WTC11 (cell line): ENCODE data around the gene RAD54L2. TPM values are rescaled to one million over a fixed set of nuclear protein-coding genes. Genes with fewer than 3 reads are reported as not detected.

ENCODE experiments used
- ATAC-seq: fragments of 200-7000 bp; cut with Tn5 transposase; 2 replicates; pipeline ENCODE4 v1.10.0; 2021; ENCODE audit warnings: mild to moderate bottlenecking, moderate library complexity
- CTCF ChIA-PET: fragments of 300-600 bp; sonication (Branson Sonifier 250); formaldehyde crosslinking; loops from one replicate; lab custom pipeline; 2021; ENCODE audit warnings: antibody characterized with exemption; lab: Charles Lee
- POLR2A ChIA-PET: fragments of 350-600 bp; sonication (Branson Sonifier 250); formaldehyde crosslinking; loops from one replicate; lab custom pipeline; 2021; ENCODE audit warnings: antibody characterized with exemption; lab: Charles Lee
- DNase-seq: peaks from one replicate; pipeline ENCODE4 v3.0.0; 2021; ENCODE audit warnings: low spot score
- H3K27ac Mint-ChIP-seq: 2 replicates; pipeline ENCODE4 v1.8.0; 2021; ENCODE audit warnings: mixed read lengths
- H3K27me3 Mint-ChIP-seq: 2 replicates; pipeline ENCODE4 v1.8.0; 2021; ENCODE audit warnings: low read depth, mild to moderate bottlenecking, moderate library complexity, mixed read lengths
- H3K36me3 Mint-ChIP-seq: 2 replicates; pipeline ENCODE4 v1.8.0; 2021; ENCODE audit warnings: mixed read lengths
- H3K4me1 Mint-ChIP-seq: 2 replicates; pipeline ENCODE4 v1.8.0; 2022; ENCODE audit warnings: mixed read lengths
- H3K4me3 Mint-ChIP-seq: 2 replicates; pipeline ENCODE4 v1.8.0; 2021; ENCODE audit warnings: mild to moderate bottlenecking, moderate library complexity, mixed read lengths
- H3K9me3 Mint-ChIP-seq: 2 replicates; pipeline ENCODE4 v1.8.0; 2021; ENCODE audit warnings: mixed read lengths
- ESRRA ChIP-seq: sonication (generic); formaldehyde crosslinking; IDR thresholded peaks from 2 replicates; pipeline ENCODE4 v1.8.1; 2022; ENCODE audit warnings: mild to moderate bottlenecking, missing genetic modification reagents, borderline replicate concordance
- FOXK1 ChIP-seq: sonication (generic); formaldehyde crosslinking; IDR thresholded peaks from 2 replicates; pipeline ENCODE4 v1.8.0; 2022; ENCODE audit warnings: mild to moderate bottlenecking, moderate library complexity, missing genetic modification reagents
- GABPB1 ChIP-seq: sonication (generic); formaldehyde crosslinking; IDR thresholded peaks from 2 replicates; pipeline ENCODE4 v1.8.1; 2023; ENCODE audit warnings: mild to moderate bottlenecking, missing genetic modification reagents
- GTF2I ChIP-seq: fragments of 250-450 bp; sonication (Bioruptor Pico); conservative IDR thresholded peaks from 2 replicates; pipeline ENCODE4 v1.4.0; 2021; ENCODE audit warnings: mild to moderate bottlenecking
- IRF2 ChIP-seq: sonication (generic); formaldehyde crosslinking; IDR thresholded peaks from 2 replicates; pipeline ENCODE4 v1.8.0; 2022; ENCODE audit warnings: low read depth, missing genetic modification reagents, borderline replicate concordance
- JAZF1 ChIP-seq: fragments of 250-450 bp; sonication (Bioruptor Pico); IDR thresholded peaks from 2 replicates; pipeline ENCODE4 v1.9.0; 2021; ENCODE audit warnings: moderate library complexity, mild to moderate bottlenecking, inconsistent platforms
- NR1H2 ChIP-seq: sonication (generic); formaldehyde crosslinking; IDR thresholded peaks from 2 replicates; pipeline ENCODE4 v1.9.0; 2021; ENCODE audit warnings: mild to moderate bottlenecking, moderate library complexity, missing genetic modification reagents
- RELA ChIP-seq: sonication (generic); formaldehyde crosslinking; IDR thresholded peaks from 2 replicates; pipeline ENCODE4 v1.8.1; 2022; ENCODE audit warnings: missing genetic modification reagents, mild to moderate bottlenecking, borderline replicate concordance
- RORB ChIP-seq: fragments of 250-450 bp; sonication (Bioruptor Pico); IDR thresholded peaks from 2 replicates; pipeline ENCODE4 v1.9.0; 2021; ENCODE audit warnings: mild to moderate bottlenecking
- SOX15 ChIP-seq: fragments of 250-450 bp; sonication (Bioruptor Pico); IDR thresholded peaks from 2 replicates; pipeline ENCODE4 v1.9.0; 2021; ENCODE audit warnings: mild to moderate bottlenecking
- ZBTB21 ChIP-seq: sonication (generic); formaldehyde crosslinking; IDR thresholded peaks from 2 replicates; pipeline ENCODE4 v1.8.1; 2023; ENCODE audit warnings: mild to moderate bottlenecking, missing genetic modification reagents, borderline replicate concordance
- ZNF138 ChIP-seq: sonication (generic); formaldehyde crosslinking; conservative IDR thresholded peaks from 2 replicates; pipeline ENCODE4 v1.8.1; 2022; ENCODE audit warnings: mild to moderate bottlenecking, moderate library complexity, missing genetic modification reagents
- ZNF232 ChIP-seq: sonication (generic); formaldehyde crosslinking; IDR thresholded peaks from 2 replicates; pipeline ENCODE4 v1.8.0; 2022; ENCODE audit warnings: mild to moderate bottlenecking, missing genetic modification reagents
- ZNF396 ChIP-seq: fragments of 250-450 bp; sonication (Bioruptor Pico); IDR thresholded peaks from 2 replicates; pipeline ENCODE4 v1.8.0; 2021; ENCODE audit warnings: mild to moderate bottlenecking, moderate library complexity, borderline replicate concordance
- ZNF423 ChIP-seq: fragments of 250-450 bp; sonication (Bioruptor Pico); IDR thresholded peaks from 2 replicates; pipeline ENCODE4 v2.1.2; 2022; ENCODE audit warnings: mild to moderate bottlenecking, moderate library complexity
- total RNA-seq: library from RNA; stranded (reverse); gene quantifications from 3 replicates; pipeline ENCODE4 v1.2.3, GENCODE V29; 2021
- TF ChIP-seq, protein P1 (sequence below): sonication (generic); formaldehyde crosslinking; IDR thresholded peaks from 2 replicates; pipeline ENCODE4 v1.8.0; 2022; ENCODE audit warnings: mild to moderate bottlenecking, missing genetic modification reagents
- TF ChIP-seq, protein P2 (sequence below): fragments of 250-450 bp; sonication (Bioruptor Pico); IDR thresholded peaks from 2 replicates; pipeline ENCODE4 v1.8.0; 2021; ENCODE audit warnings: mild to moderate bottlenecking
- TF ChIP-seq, protein P3 (sequence below): sonication (generic); formaldehyde crosslinking; IDR thresholded peaks from 2 replicates; pipeline ENCODE4 v1.8.0; 2023; ENCODE audit warnings: missing genetic modification reagents
- TF ChIP-seq, protein P4 (sequence below): sonication (generic); formaldehyde crosslinking; IDR thresholded peaks from 2 replicates; pipeline ENCODE4 v1.8.0; 2022; ENCODE audit warnings: mild to moderate bottlenecking, missing genetic modification reagents
- TF ChIP-seq, protein P5 (sequence below): sonication (generic); formaldehyde crosslinking; IDR thresholded peaks from 2 replicates; pipeline ENCODE4 v1.8.1; 2023; ENCODE audit warnings: mild to moderate bottlenecking, missing genetic modification reagents, borderline replicate concordance
- TF ChIP-seq, protein P6 (sequence below): sonication (generic); formaldehyde crosslinking; IDR thresholded peaks from 2 replicates; pipeline ENCODE4 v1.8.0; 2023; ENCODE audit warnings: mild to moderate bottlenecking, missing genetic modification reagents

The RAD54L2 gene
- total RNA-seq, 1 experiment from 2014 or later, result 29.5 TPM

DNA sequence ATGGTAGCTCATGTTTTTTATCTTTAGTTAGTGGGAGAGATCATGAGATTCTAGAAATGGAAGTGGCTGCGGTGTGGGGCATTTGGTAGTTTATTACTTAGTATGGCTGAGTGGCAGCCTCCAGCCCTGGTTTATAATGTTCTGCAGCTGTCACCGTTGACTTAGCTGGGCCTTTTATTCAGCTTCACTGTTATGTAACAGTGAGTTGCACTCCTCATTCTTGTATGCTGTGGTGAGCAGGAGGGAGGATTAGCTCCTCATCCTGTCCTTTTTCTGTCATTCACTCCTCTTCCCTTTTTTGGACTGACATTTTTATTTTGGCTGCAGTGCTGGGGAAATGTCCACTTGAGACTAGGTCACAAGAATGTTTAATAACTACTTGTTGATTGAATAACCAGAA is 29.5 kb downstream of the RAD54L2 start (continued):
- TF ChIP-seq, protein P1, sequence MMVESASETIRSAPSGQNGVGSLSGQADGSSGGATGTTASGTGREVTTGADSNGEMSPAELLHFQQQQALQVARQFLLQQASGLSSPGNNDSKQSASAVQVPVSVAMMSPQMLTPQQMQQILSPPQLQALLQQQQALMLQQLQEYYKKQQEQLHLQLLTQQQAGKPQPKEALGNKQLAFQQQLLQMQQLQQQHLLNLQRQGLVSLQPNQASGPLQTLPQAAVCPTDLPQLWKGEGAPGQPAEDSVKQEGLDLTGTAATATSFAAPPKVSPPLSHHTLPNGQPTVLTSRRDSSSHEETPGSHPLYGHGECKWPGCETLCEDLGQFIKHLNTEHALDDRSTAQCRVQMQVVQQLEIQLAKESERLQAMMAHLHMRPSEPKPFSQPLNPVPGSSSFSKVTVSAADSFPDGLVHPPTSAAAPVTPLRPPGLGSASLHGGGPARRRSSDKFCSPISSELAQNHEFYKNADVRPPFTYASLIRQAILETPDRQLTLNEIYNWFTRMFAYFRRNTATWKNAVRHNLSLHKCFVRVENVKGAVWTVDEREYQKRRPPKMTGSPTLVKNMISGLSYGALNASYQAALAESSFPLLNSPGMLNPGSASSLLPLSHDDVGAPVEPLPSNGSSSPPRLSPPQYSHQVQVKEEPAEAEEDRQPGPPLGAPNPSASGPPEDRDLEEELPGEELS, result no peak
- TF ChIP-seq ZNF138 (CRISPR knock-in tag) (no peak), ZNF232 (CRISPR knock-in tag) (no peak), ZNF423 (CRISPR knock-in tag) (no peak), SOX15 (no peak)
- TF ChIP-seq, protein P2, sequence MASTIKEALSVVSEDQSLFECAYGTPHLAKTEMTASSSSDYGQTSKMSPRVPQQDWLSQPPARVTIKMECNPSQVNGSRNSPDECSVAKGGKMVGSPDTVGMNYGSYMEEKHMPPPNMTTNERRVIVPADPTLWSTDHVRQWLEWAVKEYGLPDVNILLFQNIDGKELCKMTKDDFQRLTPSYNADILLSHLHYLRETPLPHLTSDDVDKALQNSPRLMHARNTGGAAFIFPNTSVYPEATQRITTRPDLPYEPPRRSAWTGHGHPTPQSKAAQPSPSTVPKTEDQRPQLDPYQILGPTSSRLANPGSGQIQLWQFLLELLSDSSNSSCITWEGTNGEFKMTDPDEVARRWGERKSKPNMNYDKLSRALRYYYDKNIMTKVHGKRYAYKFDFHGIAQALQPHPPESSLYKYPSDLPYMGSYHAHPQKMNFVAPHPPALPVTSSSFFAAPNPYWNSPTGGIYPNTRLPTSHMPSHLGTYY (CRISPR knock-in tag), result no peak
- TF ChIP-seq, protein P3, sequence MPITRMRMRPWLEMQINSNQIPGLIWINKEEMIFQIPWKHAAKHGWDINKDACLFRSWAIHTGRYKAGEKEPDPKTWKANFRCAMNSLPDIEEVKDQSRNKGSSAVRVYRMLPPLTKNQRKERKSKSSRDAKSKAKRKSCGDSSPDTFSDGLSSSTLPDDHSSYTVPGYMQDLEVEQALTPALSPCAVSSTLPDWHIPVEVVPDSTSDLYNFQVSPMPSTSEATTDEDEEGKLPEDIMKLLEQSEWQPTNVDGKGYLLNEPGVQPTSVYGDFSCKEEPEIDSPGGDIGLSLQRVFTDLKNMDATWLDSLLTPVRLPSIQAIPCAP (CRISPR knock-in tag), result no peak
- TF ChIP-seq, protein P4, sequence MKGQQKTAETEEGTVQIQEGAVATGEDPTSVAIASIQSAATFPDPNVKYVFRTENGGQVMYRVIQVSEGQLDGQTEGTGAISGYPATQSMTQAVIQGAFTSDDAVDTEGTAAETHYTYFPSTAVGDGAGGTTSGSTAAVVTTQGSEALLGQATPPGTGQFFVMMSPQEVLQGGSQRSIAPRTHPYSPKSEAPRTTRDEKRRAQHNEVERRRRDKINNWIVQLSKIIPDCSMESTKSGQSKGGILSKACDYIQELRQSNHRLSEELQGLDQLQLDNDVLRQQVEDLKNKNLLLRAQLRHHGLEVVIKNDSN (CRISPR knock-in tag), result no peak

DNA sequence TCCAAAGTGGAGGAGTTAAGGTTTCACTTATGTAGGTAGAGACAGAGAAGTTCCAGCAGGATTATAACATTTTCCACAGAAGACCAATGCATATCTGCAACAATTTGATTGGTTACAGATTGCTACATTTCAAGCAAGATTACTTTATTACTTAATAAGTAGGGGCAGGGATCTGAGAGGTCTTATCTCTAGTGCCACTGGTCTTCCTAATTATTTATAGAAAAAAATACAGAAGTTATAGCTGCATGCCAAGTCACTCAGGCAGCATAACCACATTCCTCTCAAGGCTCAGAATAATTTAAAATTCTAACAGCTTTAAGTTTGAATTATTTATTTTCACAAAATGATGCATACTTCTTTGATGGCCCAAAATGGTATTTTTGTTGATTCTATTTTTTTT is 30.5 kb downstream of the RAD54L2 start:
- Mint-ChIP-seq H3K27me3 (no peaks in the 10 kb centered on the region), H3K4me3 (no peak overlapping the region), H3K27ac (no peak overlapping the region), H3K4me1 (peaks cover 9% of the 10 kb centered on the region), H3K9me3 (no peaks in the 10 kb centered on the region), H3K36me3 (peaks cover 10% of the 10 kb centered on the region)
- CTCF ChIA-PET, result no interaction called here
- TF ChIP-seq, protein P5, sequence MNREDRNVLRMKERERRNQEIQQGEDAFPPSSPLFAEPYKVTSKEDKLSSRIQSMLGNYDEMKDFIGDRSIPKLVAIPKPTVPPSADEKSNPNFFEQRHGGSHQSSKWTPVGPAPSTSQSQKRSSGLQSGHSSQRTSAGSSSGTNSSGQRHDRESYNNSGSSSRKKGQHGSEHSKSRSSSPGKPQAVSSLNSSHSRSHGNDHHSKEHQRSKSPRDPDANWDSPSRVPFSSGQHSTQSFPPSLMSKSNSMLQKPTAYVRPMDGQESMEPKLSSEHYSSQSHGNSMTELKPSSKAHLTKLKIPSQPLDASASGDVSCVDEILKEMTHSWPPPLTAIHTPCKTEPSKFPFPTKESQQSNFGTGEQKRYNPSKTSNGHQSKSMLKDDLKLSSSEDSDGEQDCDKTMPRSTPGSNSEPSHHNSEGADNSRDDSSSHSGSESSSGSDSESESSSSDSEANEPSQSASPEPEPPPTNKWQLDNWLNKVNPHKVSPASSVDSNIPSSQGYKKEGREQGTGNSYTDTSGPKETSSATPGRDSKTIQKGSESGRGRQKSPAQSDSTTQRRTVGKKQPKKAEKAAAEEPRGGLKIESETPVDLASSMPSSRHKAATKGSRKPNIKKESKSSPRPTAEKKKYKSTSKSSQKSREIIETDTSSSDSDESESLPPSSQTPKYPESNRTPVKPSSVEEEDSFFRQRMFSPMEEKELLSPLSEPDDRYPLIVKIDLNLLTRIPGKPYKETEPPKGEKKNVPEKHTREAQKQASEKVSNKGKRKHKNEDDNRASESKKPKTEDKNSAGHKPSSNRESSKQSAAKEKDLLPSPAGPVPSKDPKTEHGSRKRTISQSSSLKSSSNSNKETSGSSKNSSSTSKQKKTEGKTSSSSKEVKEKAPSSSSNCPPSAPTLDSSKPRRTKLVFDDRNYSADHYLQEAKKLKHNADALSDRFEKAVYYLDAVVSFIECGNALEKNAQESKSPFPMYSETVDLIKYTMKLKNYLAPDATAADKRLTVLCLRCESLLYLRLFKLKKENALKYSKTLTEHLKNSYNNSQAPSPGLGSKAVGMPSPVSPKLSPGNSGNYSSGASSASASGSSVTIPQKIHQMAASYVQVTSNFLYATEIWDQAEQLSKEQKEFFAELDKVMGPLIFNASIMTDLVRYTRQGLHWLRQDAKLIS (CRISPR knock-in tag), result no peak
- TF ChIP-seq JAZF1 (no peak), IRF2 (no peak), GABPB1 (no peak), RORB (CRISPR knock-in tag) (no peak), FOXK1 (CRISPR knock-in tag) (no peak), ZBTB21 (CRISPR knock-in tag) (no peak), GTF2I (CRISPR knock-in tag) (no peak), RELA (CRISPR knock-in tag) (no peak), ZNF396 (no peak), NR1H2 (CRISPR knock-in tag) (no peak), ZNF138 (CRISPR knock-in tag) (no peak), ESRRA (CRISPR knock-in tag) (no peak)
- TF ChIP-seq, protein P1, result no peak
- TF ChIP-seq, protein P6, sequence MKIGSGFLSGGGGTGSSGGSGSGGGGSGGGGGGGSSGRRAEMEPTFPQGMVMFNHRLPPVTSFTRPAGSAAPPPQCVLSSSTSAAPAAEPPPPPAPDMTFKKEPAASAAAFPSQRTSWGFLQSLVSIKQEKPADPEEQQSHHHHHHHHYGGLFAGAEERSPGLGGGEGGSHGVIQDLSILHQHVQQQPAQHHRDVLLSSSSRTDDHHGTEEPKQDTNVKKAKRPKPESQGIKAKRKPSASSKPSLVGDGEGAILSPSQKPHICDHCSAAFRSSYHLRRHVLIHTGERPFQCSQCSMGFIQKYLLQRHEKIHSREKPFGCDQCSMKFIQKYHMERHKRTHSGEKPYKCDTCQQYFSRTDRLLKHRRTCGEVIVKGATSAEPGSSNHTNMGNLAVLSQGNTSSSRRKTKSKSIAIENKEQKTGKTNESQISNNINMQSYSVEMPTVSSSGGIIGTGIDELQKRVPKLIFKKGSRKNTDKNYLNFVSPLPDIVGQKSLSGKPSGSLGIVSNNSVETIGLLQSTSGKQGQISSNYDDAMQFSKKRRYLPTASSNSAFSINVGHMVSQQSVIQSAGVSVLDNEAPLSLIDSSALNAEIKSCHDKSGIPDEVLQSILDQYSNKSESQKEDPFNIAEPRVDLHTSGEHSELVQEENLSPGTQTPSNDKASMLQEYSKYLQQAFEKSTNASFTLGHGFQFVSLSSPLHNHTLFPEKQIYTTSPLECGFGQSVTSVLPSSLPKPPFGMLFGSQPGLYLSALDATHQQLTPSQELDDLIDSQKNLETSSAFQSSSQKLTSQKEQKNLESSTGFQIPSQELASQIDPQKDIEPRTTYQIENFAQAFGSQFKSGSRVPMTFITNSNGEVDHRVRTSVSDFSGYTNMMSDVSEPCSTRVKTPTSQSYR (CRISPR knock-in tag), result no peak
- TF ChIP-seq, protein P3 (CRISPR knock-in tag), result no peak
- no peak for DNase-seq
- no peak for ATAC-seq
- POLR2A ChIA-PET, result no interaction called here
